NT2/D1 (cell line): ENCODE data around the gene ACSL5.

Experiments
- SUZ12 ChIP-seq: IDR thresholded peaks from 2 replicates; pipeline ENCODE4 v1.6.1; 2011; ENCODE audit not compliant: insufficient read length, insufficient read depth; ENCODE audit errors: extremely low read depth
- ZNF274 ChIP-seq: IDR thresholded peaks from 2 replicates; pipeline ENCODE4 v1.6.1; 2011; ENCODE audit warnings: mild to moderate bottlenecking, low read depth, low read length

- no peak for TF ChIP-seq SUZ12
- no peak for TF ChIP-seq ZNF274
Observed at GRCh38 chr10:112466802-112467201, 92.9 kb downstream of the ACSL5 start.
